Measurements from ENCODE around the gene CPXM1. TPM values are rescaled to one million over a fixed set of nuclear protein-coding genes. Genes with fewer than 3 reads are reported as not detected.

CPXM1 gene
- total and polyA plus RNA-seq, 4 donors, result 0.08 to 5.5 (median 0.16) TPM

- 96% methylated on average over 4 of the region's 4 CpGs for WGBS
- Histone ChIP-seq H3K4me3 (ENCODE audit: low read depth in 1 of 3, low read length in 3 of 3) (no peak overlapping the region), H3K9me3 (ENCODE audit: control insufficient read depth in 4 of 4, low read length in 3 of 4) (no peaks in the 10 kb centered on the region), H3K27me3 (ENCODE audit: control insufficient read depth in 4 of 4, insufficient read depth in 4 of 4, low read length in 3 of 4) (peaks cover 0 to 3% (median under 1%) of the 10 kb centered on the region in 4 donors), H3K4me1 (ENCODE audit: control insufficient read depth in 4 of 4, insufficient read depth in 4 of 4, low read length in 3 of 4) (peaks cover 3 to 10% (median 8%) of the 10 kb centered on the region in 4 donors), H3K9ac (ENCODE audit: low read depth in 1 of 2, low read length in 2 of 2) (no peak overlapping the region), H3K36me3 (ENCODE audit: control insufficient read depth in 4 of 4, insufficient read depth in 3 of 4, low read depth in 1 of 4, low read length in 3 of 4) (no peaks in the 10 kb centered on the region), H3K27ac (ENCODE audit: low read depth in 1 of 2, low read length in 2 of 2) (no peak overlapping the region)
- TF ChIP-seq EGR1 (IDR thresholded peaks at IDR 0.05; ENCODE audit: low read depth in 2 of 2) (no peak), NR2F2 (IDR thresholded peaks at IDR 0.05) (no peak), FOXA1 (IDR thresholded peaks at IDR 0.05) (no peak), HNF4G (IDR thresholded peaks at IDR 0.05) (no peak), HNF4A (conservative IDR thresholded peaks at IDR 0.05) (no peak), RXRA (IDR thresholded peaks at IDR 0.05) (no peak), JUND (IDR thresholded peaks at IDR 0.05) (no peak), RAD21 (IDR thresholded peaks at IDR 0.05) (no peak), YY1 (IDR thresholded peaks at IDR 0.05) (no peak), CTCF (IDR thresholded peaks at IDR 0.05; ENCODE audit: low read depth, low read length, missing input control) (no peak)
- TF ChIP-seq, protein P1, sequence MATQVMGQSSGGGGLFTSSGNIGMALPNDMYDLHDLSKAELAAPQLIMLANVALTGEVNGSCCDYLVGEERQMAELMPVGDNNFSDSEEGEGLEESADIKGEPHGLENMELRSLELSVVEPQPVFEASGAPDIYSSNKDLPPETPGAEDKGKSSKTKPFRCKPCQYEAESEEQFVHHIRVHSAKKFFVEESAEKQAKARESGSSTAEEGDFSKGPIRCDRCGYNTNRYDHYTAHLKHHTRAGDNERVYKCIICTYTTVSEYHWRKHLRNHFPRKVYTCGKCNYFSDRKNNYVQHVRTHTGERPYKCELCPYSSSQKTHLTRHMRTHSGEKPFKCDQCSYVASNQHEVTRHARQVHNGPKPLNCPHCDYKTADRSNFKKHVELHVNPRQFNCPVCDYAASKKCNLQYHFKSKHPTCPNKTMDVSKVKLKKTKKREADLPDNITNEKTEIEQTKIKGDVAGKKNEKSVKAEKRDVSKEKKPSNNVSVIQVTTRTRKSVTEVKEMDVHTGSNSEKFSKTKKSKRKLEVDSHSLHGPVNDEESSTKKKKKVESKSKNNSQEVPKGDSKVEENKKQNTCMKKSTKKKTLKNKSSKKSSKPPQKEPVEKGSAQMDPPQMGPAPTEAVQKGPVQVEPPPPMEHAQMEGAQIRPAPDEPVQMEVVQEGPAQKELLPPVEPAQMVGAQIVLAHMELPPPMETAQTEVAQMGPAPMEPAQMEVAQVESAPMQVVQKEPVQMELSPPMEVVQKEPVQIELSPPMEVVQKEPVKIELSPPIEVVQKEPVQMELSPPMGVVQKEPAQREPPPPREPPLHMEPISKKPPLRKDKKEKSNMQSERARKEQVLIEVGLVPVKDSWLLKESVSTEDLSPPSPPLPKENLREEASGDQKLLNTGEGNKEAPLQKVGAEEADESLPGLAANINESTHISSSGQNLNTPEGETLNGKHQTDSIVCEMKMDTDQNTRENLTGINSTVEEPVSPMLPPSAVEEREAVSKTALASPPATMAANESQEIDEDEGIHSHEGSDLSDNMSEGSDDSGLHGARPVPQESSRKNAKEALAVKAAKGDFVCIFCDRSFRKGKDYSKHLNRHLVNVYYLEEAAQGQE (IDR thresholded peaks at IDR 0.05), result no peak
- TF ChIP-seq, protein P2, sequence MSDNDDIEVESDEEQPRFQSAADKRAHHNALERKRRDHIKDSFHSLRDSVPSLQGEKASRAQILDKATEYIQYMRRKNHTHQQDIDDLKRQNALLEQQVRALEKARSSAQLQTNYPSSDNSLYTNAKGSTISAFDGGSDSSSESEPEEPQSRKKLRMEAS (IDR thresholded peaks at IDR 0.05), result no peak
- TF ChIP-seq, protein P3, sequence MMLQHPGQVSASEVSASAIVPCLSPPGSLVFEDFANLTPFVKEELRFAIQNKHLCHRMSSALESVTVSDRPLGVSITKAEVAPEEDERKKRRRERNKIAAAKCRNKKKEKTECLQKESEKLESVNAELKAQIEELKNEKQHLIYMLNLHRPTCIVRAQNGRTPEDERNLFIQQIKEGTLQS (IDR thresholded peaks at IDR 0.05), result no peak
- TF ChIP-seq, protein P4, sequence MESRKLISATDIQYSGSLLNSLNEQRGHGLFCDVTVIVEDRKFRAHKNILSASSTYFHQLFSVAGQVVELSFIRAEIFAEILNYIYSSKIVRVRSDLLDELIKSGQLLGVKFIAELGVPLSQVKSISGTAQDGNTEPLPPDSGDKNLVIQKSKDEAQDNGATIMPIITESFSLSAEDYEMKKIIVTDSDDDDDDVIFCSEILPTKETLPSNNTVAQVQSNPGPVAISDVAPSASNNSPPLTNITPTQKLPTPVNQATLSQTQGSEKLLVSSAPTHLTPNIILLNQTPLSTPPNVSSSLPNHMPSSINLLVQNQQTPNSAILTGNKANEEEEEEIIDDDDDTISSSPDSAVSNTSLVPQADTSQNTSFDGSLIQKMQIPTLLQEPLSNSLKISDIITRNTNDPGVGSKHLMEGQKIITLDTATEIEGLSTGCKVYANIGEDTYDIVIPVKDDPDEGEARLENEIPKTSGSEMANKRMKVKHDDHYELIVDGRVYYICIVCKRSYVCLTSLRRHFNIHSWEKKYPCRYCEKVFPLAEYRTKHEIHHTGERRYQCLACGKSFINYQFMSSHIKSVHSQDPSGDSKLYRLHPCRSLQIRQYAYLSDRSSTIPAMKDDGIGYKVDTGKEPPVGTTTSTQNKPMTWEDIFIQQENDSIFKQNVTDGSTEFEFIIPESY (IDR thresholded peaks at IDR 0.05), result no peak
- peak; percentile 30 for DNase-seq (ENCODE audit: low spot score)
Observed at GRCh38 chr20:2745936-2746635, 54.3 kb downstream of the CPXM1 start.

Measured in liver (tissue), 9 donors.